GM23338 (cell line): Measurements from ENCODE around the gene AMELX. TPM values are rescaled to one million over a fixed set of nuclear protein-coding genes. Genes with fewer than 3 reads are reported as not detected.

Experiments used
- ATAC-seq: fragments of 200-7000 bp; cut with Tn5 transposase; 3 replicates; pipeline ENCODE4 v1.9.1; 2020
- DNase-seq: peaks from one replicate; pipeline ENCODE4 v3.0.0-alpha.2; 2015; ENCODE audit warnings: low spot score
- H2AFZ ChIP-seq: fragments of 200-600 bp; sonication (generic); 2 replicates; pipeline ENCODE4 v1.8.0; 2016; ENCODE audit warnings: antibody characterized with exemption, mild to moderate bottlenecking, moderate library complexity
- H3F3A ChIP-seq: fragments of 200-600 bp; sonication (generic); replicated peaks from 2 replicates; pipeline ENCODE4 v1.8.0; 2017; ENCODE audit warnings: antibody characterized with exemption, mixed run types, low read depth
- H3K27ac ChIP-seq: fragments of 200-600 bp; sonication (generic); 2 replicates; pipeline ENCODE4 v1.6.1; 2016; ENCODE audit warnings: low read depth
- H3K27me3 ChIP-seq: fragments of 200-600 bp; sonication (generic); 2 replicates; pipeline ENCODE4 v1.8.0; 2016; ENCODE audit warnings: mild to moderate bottlenecking, mixed run types, moderate library complexity; ENCODE audit not compliant: insufficient read depth
- H3K36me3 ChIP-seq: fragments of 200-600 bp; sonication (generic); 2 replicates; pipeline ENCODE4 v1.8.0; 2016; ENCODE audit warnings: mild to moderate bottlenecking; ENCODE audit not compliant: insufficient read depth
- H3K4me1 ChIP-seq: fragments of 200-600 bp; sonication (generic); 2 replicates; pipeline ENCODE4 v1.8.0; 2016; ENCODE audit warnings: mild to moderate bottlenecking, moderate library complexity; ENCODE audit not compliant: insufficient read depth
- H3K4me2 ChIP-seq: fragments of 200-600 bp; sonication (generic); 2 replicates; pipeline ENCODE4 v1.7.1; 2017; ENCODE audit warnings: mixed run types
- H3K4me3 ChIP-seq: fragments of 200-600 bp; sonication (generic); 2 replicates; pipeline ENCODE4 v1.6.1; 2016; ENCODE audit warnings: mixed run types
- H3K79me2 ChIP-seq: fragments of 200-600 bp; sonication (generic); replicated peaks from 2 replicates; pipeline ENCODE4 v1.8.0; 2017; ENCODE audit warnings: mild to moderate bottlenecking; ENCODE audit not compliant: insufficient read depth
- H3K9me2 ChIP-seq: fragments of 200-600 bp; sonication (generic); 2 replicates; pipeline ENCODE4 v1.8.0; 2017; ENCODE audit not compliant: insufficient read depth
- H4K20me1 ChIP-seq: fragments of 200-600 bp; sonication (generic); replicated peaks from 2 replicates; pipeline ENCODE4 v1.8.0; 2017; ENCODE audit warnings: mild to moderate bottlenecking; ENCODE audit not compliant: insufficient read depth
- H3K27ac Mint-ChIP-seq: 2 replicates; pipeline ENCODE4 v1.8.0; 2020; ENCODE audit warnings: inconsistent platforms, mild to moderate bottlenecking, moderate library complexity, mixed read lengths
- H3K27me3 Mint-ChIP-seq: 3 replicates; pipeline ENCODE4 v1.8.0; 2022; ENCODE audit warnings: low read depth, mild to moderate bottlenecking, moderate library complexity, mixed read lengths, inconsistent platforms; ENCODE audit not compliant: insufficient read depth, poor library complexity
- H3K36me3 Mint-ChIP-seq: 3 replicates; pipeline ENCODE4 v1.8.0; 2021; ENCODE audit warnings: low read depth, mild to moderate bottlenecking, inconsistent platforms, moderate library complexity, mixed read lengths
- H3K4me1 Mint-ChIP-seq: 3 replicates; pipeline ENCODE4 v1.8.0; 2020; ENCODE audit warnings: mild to moderate bottlenecking, inconsistent platforms, mixed read lengths
- H3K4me3 Mint-ChIP-seq: 3 replicates; pipeline ENCODE4 v1.8.0; 2021; ENCODE audit warnings: moderate library complexity, mild to moderate bottlenecking, inconsistent platforms, mixed read lengths
- H3K9me3 Mint-ChIP-seq: 3 replicates; pipeline ENCODE4 v1.8.0; 2020; ENCODE audit warnings: moderate library complexity, mild to moderate bottlenecking, inconsistent platforms, mixed read lengths
- CREB1 ChIP-seq: fragments of 250-450 bp; sonication (Bioruptor Pico); IDR thresholded peaks from 2 replicates; pipeline ENCODE4 v1.5.0; 2020; ENCODE audit warnings: low read depth, mild to moderate bottlenecking, moderate library complexity
- CTCF ChIP-seq, 2 experiments: fragments of 200-600 bp in 1 of 2; sonication (generic) in 1 of 2; conservative IDR thresholded peaks; 2 replicates each; pipeline versions ENCODE4 v1.5.1 to v1.6.1; 2016 to 2017; ENCODE audit warnings: antibody characterized with exemption in 2 of 2, low read depth in 2 of 2, mild to moderate bottlenecking in 2 of 2, moderate library complexity in 1 of 2
- ETS1 ChIP-seq: IDR thresholded peaks from 2 replicates; pipeline ENCODE4 v1.6.1; 2016; ENCODE audit warnings: antibody characterized with exemption
- EZH2 ChIP-seq: fragments of 200-600 bp; sonication (generic); IDR thresholded peaks from one replicate; pipeline ENCODE4 v1.8.0; 2017; ENCODE audit warnings: antibody characterized with exemption, mild to moderate bottlenecking, low read depth; ENCODE audit not compliant: unreplicated experiment
- EZH2phosphoT487 ChIP-seq: fragments of 200-600 bp; sonication (generic); IDR thresholded peaks from one replicate; pipeline ENCODE4 v1.8.1; 2018; ENCODE audit warnings: antibody characterized with exemption; ENCODE audit not compliant: unreplicated experiment
- NANOG ChIP-seq: IDR thresholded peaks from 2 replicates; pipeline ENCODE4 v1.6.1; 2016; ENCODE audit warnings: antibody characterized with exemption, borderline replicate concordance
- POLR2AphosphoS5 ChIP-seq: IDR thresholded peaks from 2 replicates; pipeline ENCODE4 v1.6.1; 2016; ENCODE audit warnings: antibody characterized with exemption, low read depth
- REST ChIP-seq: IDR thresholded peaks from one replicate; pipeline ENCODE4 v1.6.1; 2018; ENCODE audit warnings: antibody characterized with exemption; ENCODE audit not compliant: unreplicated experiment
- ZNF114 ChIP-seq: fragments of 250-450 bp; sonication (Bioruptor Pico); IDR thresholded peaks from 2 replicates; pipeline ENCODE4 v1.5.0; 2020; ENCODE audit warnings: mild to moderate bottlenecking, moderate library complexity
- ZNF331 ChIP-seq: fragments of 250-450 bp; sonication (Bioruptor Pico); IDR thresholded peaks from 2 replicates; pipeline ENCODE4 v1.5.0; 2020; ENCODE audit warnings: low read depth, mild to moderate bottlenecking, moderate library complexity
- polyA plus RNA-seq: library from polyadenylated mRNA; unstranded; fragments of >200 nt; fragmentation: Nextera tagmentation; extraction: Ambion mirVana; gene quantifications from 2 replicates; pipeline ENCODE4 v1.2.1, GENCODE V29; 2016
- total RNA-seq: library from RNA; depleted of rRNA; stranded (reverse); fragments of >200 nt; shearing (Covaris generic); gene quantifications from 2 replicates; pipeline ENCODE4 v1.2.3, GENCODE V29; 2014

AMELX gene
- total and polyA plus RNA-seq, 2 experiments from 2014 or later, result not detected

- DNase-seq (no peak), ATAC-seq (no peak)
- Histone ChIP-seq H3K36me3 (no peaks in the 10 kb centered on the region), H3K4me1 (no peaks in the 10 kb centered on the region), H3K4me3 (no peak overlapping the region), H3K4me2 (no peak overlapping the region), H3K27me3 (no peaks in the 10 kb centered on the region), H3K27ac (no peak overlapping the region), H3K9me2 (no peaks in the 10 kb centered on the region), H3K79me2 (no peaks in the 10 kb centered on the region), H2AFZ (no peak overlapping the region), H4K20me1 (no peaks in the 10 kb centered on the region), H3F3A (no peaks in the 10 kb centered on the region)
- no peak for TF ChIP-seq CTCF (conservative IDR thresholded peaks at IDR 0.05; ENCODE audit: low read depth in 2 of 2)
- no peak for TF ChIP-seq REST
- no peak for TF ChIP-seq ZNF114
- no peak for TF ChIP-seq NANOG
- no peak for TF ChIP-seq EZH2
- H3K4me1 Mint-ChIP-seq, result peaks cover 8% of the 10 kb centered on the region; the same call in 2 of the 3 replicates
- no peak overlapping the region for H3K4me3 Mint-ChIP-seq
- no peaks in the 10 kb centered on the region for H3K9me3 Mint-ChIP-seq
- no peak overlapping the region for H3K27ac Mint-ChIP-seq
- peaks cover 2% of the 10 kb centered on the region for H3K27me3 Mint-ChIP-seq
- no peaks in the 10 kb centered on the region for H3K36me3 Mint-ChIP-seq
These were observed 49.5 kb downstream of the AMELX start for GRCh38 chrX:11342673-11343072.

- Histone ChIP-seq H3K4me2 (no peak overlapping the region), H3K27ac (no peak overlapping the region), H2AFZ (no peak overlapping the region), H3K4me1 (no peaks in the 10 kb centered on the region), H3K79me2 (no peaks in the 10 kb centered on the region), H4K20me1 (no peaks in the 10 kb centered on the region), H3K4me3 (no peak overlapping the region), H3K9me2 (no peaks in the 10 kb centered on the region), H3K36me3 (no peaks in the 10 kb centered on the region), H3K27me3 (no peaks in the 10 kb centered on the region), H3F3A (no peaks in the 10 kb centered on the region)
- DNase-seq (peak; percentile 22), ATAC-seq (peak; percentile 35; the same call in 1 of the 3 replicates)
- Mint-ChIP-seq H3K27ac (no peak overlapping the region), H3K36me3 (no peaks in the 10 kb centered on the region), H3K4me3 (no peak overlapping the region), H3K9me3 (no peaks in the 10 kb centered on the region), H3K27me3 (peaks cover 2% of the 10 kb centered on the region), H3K4me1 (peaks cover 8% of the 10 kb centered on the region; the same call in 2 of the 3 replicates)
- TF ChIP-seq CREB1 (CRISPR knock-in tag) (no peak), EZH2 (no peak), ETS1 (no peak), EZH2phosphoT487 (no peak), REST (no peak), ZNF331 (CRISPR knock-in tag) (no peak), POLR2AphosphoS5 (no peak)
These were observed 53.0 kb downstream of the AMELX start for GRCh38 chrX:11346121-11346682.
